Measurements from ENCODE around the gene ZNF185. TPM values are rescaled to one million over a fixed set of nuclear protein-coding genes. Genes with fewer than 3 reads are reported as not detected.

ZNF185 gene
- total and polyA plus RNA-seq, 2 of the 8 experiments (the other 6 are each of a cell fraction or from before 2014, with no cell fraction given): 15.6 to 20.1 TPM

GRCh38 chrX:152892499-152892898 is 5.4 kb upstream of the ZNF185 start:
- FAIRE-seq (no peak), DNase-seq (ENCODE audit: low read depth in 1 of 2, low spot score in 2 of 2) (no peak)
- no peak overlapping the region for H3K4me2 ChIP-seq (ENCODE audit: insufficient read depth in 1 of 2, low read depth in 2 of 2, low read length in 2 of 2)
- H2BK20ac ChIP-seq (ENCODE audit: low read length): 0 out of 2 replicates have a peak overlapping the region, but pooled peaks have one; percentile 90
- no peak overlapping the region for H3K56ac ChIP-seq (replicated peaks; ENCODE audit: insufficient read length, low read depth, low read length)
- no peak overlapping the region for H4K91ac ChIP-seq (replicated peaks; ENCODE audit: insufficient read length, low read length)
- H2BK120ac ChIP-seq (replicated peaks; ENCODE audit: low read depth, low read length): no peak overlapping the region
- ChIA-PET CTCF (ENCODE audit: partially characterized antibody) (interaction anchor here (1.0 to 2.2 kb wide), 7 partner anchors 8 to 71 kb away, joined by 3 to 7 read pairs (median 4); no protein-coding TSS in a partner anchor), POLR2A (ENCODE audit: partially characterized antibody) (interaction anchor here (1.1 kb wide), 1 partner anchor 20 kb away, joined by 5 read pairs; no protein-coding TSS in a partner anchor)
- H3K9ac ChIP-seq (replicated peaks in 1 of 4; ENCODE audit: extremely low read depth in 1 of 4, low read depth in 3 of 4, low read length in 3 of 4): no peak overlapping the region
- H3K18ac ChIP-seq (ENCODE audit: extremely low read depth, low read length): no peak overlapping the region; the same call in 1 of the 2 replicates
- no peak overlapping the region for H3K23ac ChIP-seq (ENCODE audit: insufficient read length)
- H3K4me3 ChIP-seq (ENCODE audit: extremely low read depth in 1 of 4, insufficient read depth in 2 of 4, low read depth in 3 of 4, low read length in 4 of 4): no peak overlapping the region
- peaks cover 6 to 41% (median 21%) of the 10 kb centered on the region in 4 experiments for H3K4me1 ChIP-seq (replicated peaks in 1 of 4; ENCODE audit: control insufficient read depth in 3 of 4, insufficient read depth in 4 of 4, low read length in 3 of 4)
- no peaks in the 10 kb centered on the region for H3K36me3 ChIP-seq (ENCODE audit: control insufficient read depth in 2 of 4, insufficient read depth in 4 of 4, low read length in 3 of 4)
- H4K5ac ChIP-seq (ENCODE audit: insufficient read length, low read depth, low read length): no peak overlapping the region
- no peak overlapping the region for H4K8ac ChIP-seq (ENCODE audit: extremely low read depth, insufficient read depth, low read length)
- peaks cover 0 to 2% (median 0%) of the 10 kb centered on the region in 4 experiments; a peak in 2 of 7 replicates for H3K27me3 ChIP-seq (replicated peaks in 1 of 4; ENCODE audit: control insufficient read depth in 3 of 4, extremely low read depth in 1 of 4, insufficient read depth in 3 of 4, low read length in 3 of 4)
- H2AFZ ChIP-seq (ENCODE audit: low read length): no peak overlapping the region
- H2AK5ac ChIP-seq (ENCODE audit: low read depth, low read length): no peak overlapping the region
- no peak overlapping the region for H2BK5ac ChIP-seq (ENCODE audit: low read depth, low read length)
- no peak overlapping the region for H3K27ac ChIP-seq (ENCODE audit: low read depth, low read length)
- H3K4ac ChIP-seq (replicated peaks; ENCODE audit: insufficient read length, low read depth, low read length): no peak overlapping the region
- no peaks in the 10 kb centered on the region for H3K79me2 ChIP-seq (ENCODE audit: control insufficient read depth in 1 of 2, insufficient read depth in 2 of 2, low read length in 2 of 2)
- no peak overlapping the region for H3K14ac ChIP-seq (ENCODE audit: insufficient read length)
- TF ChIP-seq POLR2A (IDR thresholded peaks at IDR 0.05; ENCODE audit: control extremely low read depth in 1 of 2, low read depth in 2 of 2, low read length in 2 of 2): no peak
- TF ChIP-seq GTF2F1 (IDR thresholded peaks at IDR 0.05; ENCODE audit: borderline replicate concordance, low read depth, low read length): no peak
- TF ChIP-seq SIRT6 (IDR thresholded peaks at IDR 0.05; ENCODE audit: low read length): no peak
- no peak for TF ChIP-seq ZNF274 (IDR thresholded peaks at IDR 0.05; ENCODE audit: borderline replicate concordance, extremely low read depth, low read length)
- TF ChIP-seq, protein P1, sequence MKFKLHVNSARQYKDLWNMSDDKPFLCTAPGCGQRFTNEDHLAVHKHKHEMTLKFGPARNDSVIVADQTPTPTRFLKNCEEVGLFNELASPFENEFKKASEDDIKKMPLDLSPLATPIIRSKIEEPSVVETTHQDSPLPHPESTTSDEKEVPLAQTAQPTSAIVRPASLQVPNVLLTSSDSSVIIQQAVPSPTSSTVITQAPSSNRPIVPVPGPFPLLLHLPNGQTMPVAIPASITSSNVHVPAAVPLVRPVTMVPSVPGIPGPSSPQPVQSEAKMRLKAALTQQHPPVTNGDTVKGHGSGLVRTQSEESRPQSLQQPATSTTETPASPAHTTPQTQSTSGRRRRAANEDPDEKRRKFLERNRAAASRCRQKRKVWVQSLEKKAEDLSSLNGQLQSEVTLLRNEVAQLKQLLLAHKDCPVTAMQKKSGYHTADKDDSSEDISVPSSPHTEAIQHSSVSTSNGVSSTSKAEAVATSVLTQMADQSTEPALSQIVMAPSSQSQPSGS (IDR thresholded peaks at IDR 0.05; ENCODE audit: low read length): no peak
- TF ChIP-seq HDAC6 (IDR thresholded peaks at IDR 0.05; ENCODE audit: low read depth, low read length): no peak
- no peak for TF ChIP-seq ASH2L (IDR thresholded peaks at IDR 0.05; ENCODE audit: low read length)
- no peak overlapping the region for H2BK15ac ChIP-seq (ENCODE audit: low read length)
- no peaks in the 10 kb centered on the region for H3K79me1 ChIP-seq (ENCODE audit: low read depth, low read length)
- H2BK12ac ChIP-seq (ENCODE audit: low read depth, low read length): peak overlapping the region; percentile 90; the same call in 1 of the 2 replicates
- H4K20me1 ChIP-seq (replicated peaks in 1 of 2; ENCODE audit: control insufficient read depth in 1 of 2, insufficient read depth in 2 of 2, low read length in 2 of 2): no peaks in the 10 kb centered on the region
- 92% methylated on average over 4 of the region's 4 CpGs; no CpG with 5 or more reads in 1 of the 2 experiments for WGBS, 2 experiments (ENCODE audit: extremely low coverage in 1 of 2, insufficient coverage in 1 of 2, insufficient read length in 1 of 2, insufficient replicate concordance in 2 of 2, low coverage in 1 of 2, low lambda C conversion rate in 2 of 2, missing lambda C conversion rate in 1 of 2)
- peaks cover under 1% of the 10 kb centered on the region; the same call in 1 of the 2 replicates for H3K23me2 ChIP-seq (ENCODE audit: low read depth, low read length)
- H3K9me3 ChIP-seq (ENCODE audit: insufficient read depth in 2 of 2, low read depth in 1 of 2, low read length in 1 of 2): no peaks in the 10 kb centered on the region

Measured in H1 (cell line).